Amniotic epithelial cell (primary cell): ENCODE results near the gene CHCHD1.
"Not testable (repeated sequence)": the region's sequence is repeated elsewhere in the genome, so short reads cannot be mapped to it uniquely, and the experiment has no call there.

Experiments used
- DNase-seq: peaks from one replicate; pipeline ENCODE4 v3.0.0-alpha.2; 2010; ENCODE audit warnings: low read depth

The CHCHD1 gene

GRCh38 chr10:73813333-73813732 lies 31.5 kb downstream of the CHCHD1 start:
- DNase-seq: no peak

GRCh38 chr10:73814276-73814895 lies 32.5 kb downstream of the CHCHD1 start:
- DNase-seq: no peak

- no peak for DNase-seq
Observed at GRCh38 chr10:73814896-73815718, 33.3 kb downstream of the CHCHD1 start.

GRCh38 chr10:73815719-73816030 lies 33.8 kb downstream of the CHCHD1 start:
- no peak for DNase-seq

GRCh38 chr10:73816917-73817729 lies 35.3 kb downstream of the CHCHD1 start:
- DNase-seq: no peak

- no peak for DNase-seq
Observed at GRCh38 chr10:73817826-73818225, 36.0 kb downstream of the CHCHD1 start.

- no peak for DNase-seq
Observed at GRCh38 chr10:73818402-73818801, 36.6 kb downstream of the CHCHD1 start.

- no peak for DNase-seq
Observed at GRCh38 chr10:73819081-73819480, 37.2 kb downstream of the CHCHD1 start.

- DNase-seq: no peak
Observed at GRCh38 chr10:73819513-73820093, 37.8 kb downstream of the CHCHD1 start.

GRCh38 chr10:73823391-73823790 lies 41.5 kb downstream of the CHCHD1 start:
- no peak for DNase-seq

- DNase-seq: no peak
Observed at GRCh38 chr10:73824146-73824725, 42.4 kb downstream of the CHCHD1 start.

- peak; percentile 52 for DNase-seq
Observed at GRCh38 chr10:73827346-73828089, 45.7 kb downstream of the CHCHD1 start.

- DNase-seq: peak; percentile 62
Observed at GRCh38 chr10:73828161-73828560, 46.3 kb downstream of the CHCHD1 start.

GRCh38 chr10:73829090-73829489 lies 47.2 kb downstream of the CHCHD1 start:
- not testable (repeated sequence) for DNase-seq
